Central memory CD4-positive, alpha-beta T cell (primary cell): ENCODE results near the gene LSM8.
"Not testable (repeated sequence)": the region's sequence is repeated elsewhere in the genome, so short reads cannot be mapped to it uniquely, and the experiment has no call there.

Source experiments
- DNase-seq: peaks from one replicate; pipeline ENCODE4 v3.0.0; 2022
- total RNA-seq, 3 experiments: gene quantifications; one replicate each; lab custom pipeline; 2026; lab: John Stamatoyannopoulos, UW

Gene LSM8
- total RNA-seq: 87.8 to 133 (median 90.6) reads per million in 3 experiments

GRCh38 chr7:118183786-118184564 lies at the start of gene LSM8:
Gene LSM8 (plus strand): TSS chr7:118184164. CDS start chr7:118184224, 60 bp downstream.
- DNase-seq: peak; percentile 98

- DNase-seq: not testable (repeated sequence)
Measured at GRCh38 chr7:118134420-118134819, 49.5 kb upstream of the LSM8 start.

- no peak for DNase-seq
Measured at GRCh38 chr7:118140468-118140867, 43.5 kb upstream of the LSM8 start.

- DNase-seq: no peak
Measured at GRCh38 chr7:118142012-118142411, 42.0 kb upstream of the LSM8 start.

- no peak for DNase-seq
Measured at GRCh38 chr7:118148930-118149329, 35.0 kb upstream of the LSM8 start.

GRCh38 chr7:118149394-118149793 lies 34.6 kb upstream of the LSM8 start:
- DNase-seq: no peak

GRCh38 chr7:118151671-118152070 lies 32.3 kb upstream of the LSM8 start:
- no peak for DNase-seq

DNA sequence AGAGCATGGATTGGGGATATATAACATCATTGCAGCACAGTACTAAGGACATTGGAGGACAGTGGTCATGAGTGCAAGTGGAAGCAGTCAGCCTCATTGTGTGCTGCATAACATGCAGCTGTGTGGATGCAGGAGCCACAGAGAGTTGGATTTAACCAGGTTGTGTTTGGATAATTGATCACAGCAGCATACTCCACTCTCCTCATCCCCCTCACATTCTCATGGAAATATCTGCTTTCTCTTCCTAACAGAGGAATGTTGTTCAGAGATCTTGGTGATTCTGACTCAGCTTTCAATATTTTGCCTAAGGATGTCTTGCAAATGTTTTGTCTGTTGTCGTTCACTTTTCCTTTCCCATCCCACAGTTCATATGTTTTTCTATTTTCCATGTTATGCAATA lies 31.8 kb upstream of the LSM8 start:
- no peak for DNase-seq

GRCh38 chr7:118152654-118153053 lies 31.3 kb upstream of the LSM8 start:
- no peak for DNase-seq

DNA sequence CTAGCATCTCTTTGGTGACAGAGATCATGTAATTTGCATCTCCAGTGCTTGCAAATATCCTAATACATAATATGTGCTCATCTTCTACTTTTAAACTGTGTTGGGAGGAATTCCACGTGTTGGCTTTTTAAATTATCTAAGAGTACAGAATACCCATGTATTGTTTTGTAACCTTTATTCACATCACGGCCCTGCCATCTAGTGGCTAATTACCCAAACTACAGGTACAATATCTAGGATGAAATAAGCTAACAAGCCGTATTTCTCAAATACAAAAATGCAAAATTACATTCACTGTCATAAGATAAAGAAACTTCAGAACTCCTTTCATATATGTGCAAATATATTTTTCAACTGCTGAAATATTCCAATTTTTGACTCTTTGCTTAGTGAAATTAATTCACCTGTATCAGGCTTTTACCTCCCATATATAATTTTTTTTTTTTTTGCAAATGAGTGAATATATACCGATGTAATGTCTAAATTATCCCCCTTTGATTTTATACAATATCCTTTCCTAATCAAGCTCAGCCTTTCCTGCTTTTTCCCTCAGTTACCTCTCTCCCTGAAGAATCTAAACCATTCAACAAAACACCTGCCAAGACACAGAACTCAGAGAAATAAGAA lies 30.3 kb upstream of the LSM8 start:
- peak; percentile 23 for DNase-seq

DNA sequence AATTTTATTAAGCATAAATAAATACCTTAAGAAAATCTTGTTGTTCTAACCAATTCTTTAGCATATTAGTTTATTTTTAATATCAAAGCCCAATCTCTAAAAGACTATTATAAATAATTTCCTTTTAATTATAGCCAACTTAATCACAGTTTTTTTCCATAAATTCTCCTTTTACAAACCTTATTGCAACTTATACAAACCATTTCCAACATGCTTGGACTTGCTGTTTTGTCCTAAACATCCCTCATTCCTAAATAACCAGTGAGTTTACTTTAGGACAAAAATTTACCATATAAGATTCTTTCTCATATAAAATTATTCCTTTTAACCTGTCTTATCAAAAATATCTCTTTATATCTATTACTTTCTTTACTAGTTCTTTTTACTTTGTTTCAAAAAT lies 25.2 kb upstream of the LSM8 start:
- DNase-seq: no peak

DNA sequence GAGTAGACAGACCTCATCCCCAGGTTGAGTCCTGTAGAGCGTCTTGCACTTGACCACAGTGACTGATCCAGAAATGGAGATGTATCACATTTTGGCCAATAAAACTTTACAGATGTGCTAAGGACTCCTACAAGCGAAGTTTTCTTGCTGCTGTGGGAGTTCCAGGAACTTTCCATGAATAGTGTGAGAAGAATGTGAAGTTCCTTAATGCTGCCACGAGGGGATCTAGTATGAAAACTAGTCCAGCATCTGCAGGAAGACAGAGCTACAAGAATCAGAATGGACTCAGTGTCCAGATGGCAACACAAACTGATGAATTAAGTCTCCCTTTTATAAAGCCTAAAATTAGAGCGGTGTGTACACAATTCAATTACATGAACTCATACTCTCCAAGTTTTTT lies 14.8 kb upstream of the LSM8 start:
- DNase-seq: no peak

GRCh38 chr7:118175740-118176139 lies 8.2 kb upstream of the LSM8 start:
- DNase-seq: no peak

DNA sequence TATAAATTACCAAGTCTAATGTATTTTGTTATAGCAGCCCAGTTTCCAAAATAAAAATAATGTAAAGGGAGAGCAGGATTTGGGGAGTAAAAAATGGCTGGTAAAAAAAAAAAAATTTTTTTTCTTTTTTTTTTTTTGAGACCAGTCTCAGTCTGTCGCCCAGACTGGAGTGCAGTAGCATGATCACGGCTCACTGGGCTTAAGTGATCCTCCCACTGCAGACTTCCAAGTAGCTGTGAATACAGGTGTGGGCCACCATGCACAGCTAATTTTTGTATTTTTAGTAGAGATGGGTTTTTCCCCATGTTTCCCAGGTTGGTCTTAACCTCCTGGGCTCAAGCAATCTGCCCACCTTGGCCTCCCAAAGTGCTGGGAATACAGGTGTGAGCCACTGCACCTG lies 4.8 kb upstream of the LSM8 start:
- DNase-seq: no peak

DNA sequence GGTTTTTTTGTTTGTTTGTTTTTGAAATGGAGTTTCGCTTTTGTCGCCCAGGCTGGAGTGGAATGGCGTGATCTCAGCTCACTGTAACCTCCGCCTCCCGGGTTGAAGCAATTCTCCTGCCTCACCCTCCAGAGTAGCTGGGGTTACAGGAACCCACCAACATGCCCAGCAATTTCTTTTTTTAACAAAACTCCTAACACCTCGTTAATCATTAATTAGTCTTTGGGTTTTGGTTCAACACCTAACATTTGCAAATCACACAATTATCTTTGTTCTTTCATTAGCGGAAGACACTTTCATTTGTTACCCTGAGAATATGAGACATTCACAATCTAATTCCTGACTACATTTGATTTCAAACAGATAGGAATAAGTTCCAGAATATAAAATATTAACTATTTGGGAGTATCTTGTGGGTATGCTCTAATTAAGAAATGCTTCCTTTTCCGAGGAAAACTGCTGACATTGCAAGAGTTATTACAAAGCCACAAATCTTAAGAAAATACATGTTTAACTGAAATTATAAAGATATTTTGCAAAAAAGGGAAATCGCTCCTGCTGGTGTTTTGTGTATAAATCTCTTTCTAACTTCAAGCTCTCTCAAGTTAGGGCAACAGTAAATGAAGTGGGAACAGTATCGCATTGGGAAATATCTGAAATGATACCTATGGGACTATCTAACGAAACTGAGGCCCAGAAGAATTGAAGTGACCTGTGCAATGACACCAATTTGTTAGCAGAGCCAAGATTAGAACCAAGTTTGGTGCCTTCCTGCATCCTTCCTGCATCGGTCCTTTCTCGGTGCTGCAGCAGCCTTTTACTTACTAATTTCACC lies 1.2 kb upstream of the LSM8 start:
- no peak for DNase-seq

DNA sequence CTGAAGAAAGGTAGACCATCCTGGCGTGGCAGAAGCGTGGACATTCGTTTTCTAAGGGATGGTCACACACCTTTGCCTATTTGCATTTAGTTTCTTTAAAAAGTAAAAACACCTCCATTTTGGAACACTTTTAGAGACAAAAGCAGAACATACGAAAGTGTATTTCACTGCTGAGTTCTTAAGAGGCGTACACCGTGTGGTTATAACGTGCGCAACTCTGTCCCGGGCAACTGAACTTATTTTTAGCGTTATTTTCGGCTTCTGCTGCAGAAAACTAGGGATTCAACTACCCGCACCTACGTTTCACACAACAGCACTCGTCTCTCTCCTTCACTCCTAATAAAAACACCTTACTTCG lies 557 bp upstream of the LSM8 start:
- DNase-seq: no peak

DNA sequence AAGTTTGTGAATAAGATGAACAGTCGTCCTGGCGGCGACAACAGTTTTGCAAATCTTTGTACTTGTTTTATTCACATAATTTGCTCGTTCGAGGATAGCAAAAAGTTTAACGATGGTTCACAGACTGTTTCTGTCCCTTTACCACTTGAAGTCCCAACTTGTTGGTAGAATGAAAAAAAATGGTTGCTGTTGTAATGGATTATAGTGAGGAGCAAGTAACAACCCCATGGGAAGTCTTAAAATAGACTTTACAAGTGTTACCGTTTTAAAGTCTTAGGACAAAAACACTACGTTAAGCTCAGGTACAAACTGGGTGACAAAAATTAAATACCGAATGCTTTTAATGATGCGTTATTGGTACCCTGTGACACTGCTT lies 589 bp downstream of the LSM8 start:
- no peak for DNase-seq

- no peak for DNase-seq
Measured at GRCh38 chr7:118185163-118185860, 1.3 kb downstream of the LSM8 start.

DNA sequence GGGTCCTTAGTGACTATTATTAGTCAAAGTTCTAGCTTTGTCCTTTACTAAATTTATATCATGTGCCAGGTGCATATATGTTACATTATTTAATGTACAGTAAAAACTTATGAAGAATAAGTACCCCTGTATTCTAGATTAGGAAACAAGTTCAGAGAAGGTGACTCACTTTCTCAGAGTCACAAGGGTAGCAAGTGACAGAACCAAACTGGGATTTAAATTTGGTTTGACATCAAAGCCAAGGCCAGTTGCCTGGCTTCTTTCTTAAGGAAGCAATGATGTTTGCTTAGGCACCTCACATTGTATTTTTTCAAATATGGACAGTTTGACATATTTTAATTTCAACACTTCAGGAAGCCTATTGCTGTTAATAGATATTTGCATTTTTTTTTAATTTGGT lies 2.5 kb downstream of the LSM8 start:
- DNase-seq: no peak

GRCh38 chr7:118194571-118194970 lies 10.6 kb downstream of the LSM8 start:
- DNase-seq: no peak

DNA sequence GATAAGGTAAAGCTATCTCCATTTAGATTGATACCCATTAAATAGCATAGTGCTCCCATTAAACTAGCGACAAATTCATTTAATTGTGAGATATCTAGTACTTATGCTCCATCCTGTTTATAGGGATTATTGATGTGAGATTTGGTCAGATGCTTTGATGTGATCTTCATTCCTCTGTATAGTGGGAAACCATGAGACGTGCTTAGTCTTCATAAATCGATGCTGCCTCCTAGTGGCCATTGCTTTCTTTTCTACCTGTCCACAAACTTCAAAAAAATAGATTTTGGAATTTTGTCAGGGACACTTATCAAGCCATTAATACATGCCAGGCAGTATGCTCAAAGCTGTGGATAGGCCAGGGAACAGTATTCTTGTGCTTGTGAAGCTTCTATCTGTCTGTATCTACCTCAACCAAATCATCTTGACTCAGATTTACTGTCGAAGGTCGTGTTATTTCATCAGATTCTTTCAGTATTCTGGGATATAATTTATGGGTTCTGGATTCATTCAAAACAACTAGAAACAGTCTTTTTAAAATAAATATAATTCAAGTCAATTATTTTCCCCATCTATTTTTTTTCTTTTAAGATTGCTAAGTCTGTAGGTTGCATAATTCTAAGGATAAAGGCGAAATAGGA lies 12.0 kb downstream of the LSM8 start:
- peak; percentile 35 for DNase-seq

DNA sequence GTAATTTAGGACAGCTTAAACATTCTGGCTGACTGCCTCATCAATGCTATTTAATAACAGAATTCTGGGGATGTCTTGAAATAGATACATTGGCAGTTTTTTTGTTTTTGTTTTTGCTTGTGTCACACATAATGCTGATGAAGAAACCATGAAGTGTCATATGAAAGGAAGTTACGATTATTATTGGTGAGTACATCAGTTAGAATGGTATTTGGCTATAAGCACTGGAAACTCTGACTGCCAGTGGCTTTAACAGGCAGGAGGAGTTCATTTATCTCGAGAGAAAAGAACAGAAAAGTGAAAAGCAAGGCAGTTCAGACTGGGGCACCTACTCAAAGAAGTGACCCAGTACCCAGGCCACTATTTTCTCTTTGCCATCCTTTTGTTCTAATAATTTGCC lies 18.1 kb downstream of the LSM8 start:
- DNase-seq: no peak
